CD4-positive, alpha-beta T cell treated with Interleukin-17A for 1 hour (primary cell): ENCODE results near the gene ELN.

ENCODE experiments used
- DNase-seq: peaks from one replicate; pipeline ENCODE4 v3.0.0-alpha.2; 2020

ELN gene

GRCh38 chr7:74097937-74098614 lies 70.1 kb downstream of the ELN start:
- DNase-seq: no peak

DNA sequence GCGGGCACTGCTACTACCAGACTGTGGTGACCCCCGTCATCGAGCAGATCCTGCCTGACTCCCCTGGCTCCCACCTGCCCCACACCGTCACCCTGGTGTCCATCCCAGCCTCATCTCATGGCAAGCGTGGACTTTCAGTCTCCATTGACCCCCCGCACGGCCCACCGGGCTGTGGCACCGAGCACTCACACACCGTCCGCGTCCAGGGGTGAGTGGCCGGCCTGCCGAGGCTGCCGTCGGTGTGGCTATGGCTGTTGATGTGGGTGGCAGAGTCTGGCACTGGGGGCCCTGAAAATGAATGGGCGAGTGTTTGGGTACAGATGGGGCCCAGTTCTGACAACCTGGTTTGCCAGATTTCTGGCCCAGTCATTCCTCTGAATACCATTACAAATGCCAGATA lies 71.1 kb downstream of the ELN start:
- no peak for DNase-seq

DNA sequence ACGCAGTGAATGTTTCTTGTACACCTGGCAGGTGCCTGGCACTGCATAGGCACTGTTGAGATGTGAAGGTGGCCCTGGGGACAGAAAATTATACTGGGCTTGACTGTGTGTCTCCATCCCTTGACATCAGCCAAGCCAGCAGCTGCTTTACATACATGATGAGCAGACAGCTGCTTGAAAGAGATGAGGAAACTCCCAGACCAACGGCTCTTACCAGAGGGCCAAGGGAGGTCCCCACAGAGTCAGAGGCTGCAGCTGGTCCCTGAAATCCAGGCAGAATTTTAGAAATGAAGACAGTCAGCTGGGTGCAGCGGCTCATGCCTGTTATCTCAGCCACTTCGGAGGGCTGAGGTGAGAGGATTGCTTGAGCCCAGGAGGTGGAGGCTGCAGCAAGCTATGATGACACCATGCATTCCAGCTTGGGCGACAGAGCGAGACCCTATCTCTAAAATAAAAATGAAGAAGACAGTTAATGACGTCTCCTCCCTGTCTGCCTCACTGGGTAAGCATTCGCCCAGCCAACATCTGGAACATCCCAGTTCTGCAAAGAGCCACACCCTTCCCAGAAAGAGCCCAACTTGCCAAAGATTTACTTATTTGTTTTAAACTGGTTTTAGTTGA lies 73.2 kb downstream of the ELN start:
- DNase-seq: no peak

- no peak for DNase-seq
Measured at GRCh38 chr7:74103219-74103772, 75.3 kb downstream of the ELN start.

DNA sequence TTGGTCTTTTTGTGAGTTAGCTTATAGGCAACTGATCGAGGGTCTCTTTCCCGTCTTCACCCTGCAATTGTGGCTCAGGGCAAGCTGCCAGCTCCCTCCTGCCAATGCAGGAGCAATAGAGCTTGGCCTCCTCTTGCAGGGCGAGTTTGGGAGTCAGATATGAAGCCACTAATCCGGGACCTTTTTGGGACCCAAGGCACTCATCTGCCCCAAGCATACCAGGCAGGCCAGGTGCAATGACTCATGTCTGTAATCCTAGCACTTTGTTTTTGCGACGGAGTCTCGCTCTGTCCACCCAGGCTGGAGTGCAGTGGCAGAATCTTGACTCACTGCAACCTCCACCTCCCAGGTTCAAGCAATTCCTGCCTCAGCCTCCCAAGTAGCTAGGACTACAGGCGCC lies 76.7 kb downstream of the ELN start:
- no peak for DNase-seq

DNA sequence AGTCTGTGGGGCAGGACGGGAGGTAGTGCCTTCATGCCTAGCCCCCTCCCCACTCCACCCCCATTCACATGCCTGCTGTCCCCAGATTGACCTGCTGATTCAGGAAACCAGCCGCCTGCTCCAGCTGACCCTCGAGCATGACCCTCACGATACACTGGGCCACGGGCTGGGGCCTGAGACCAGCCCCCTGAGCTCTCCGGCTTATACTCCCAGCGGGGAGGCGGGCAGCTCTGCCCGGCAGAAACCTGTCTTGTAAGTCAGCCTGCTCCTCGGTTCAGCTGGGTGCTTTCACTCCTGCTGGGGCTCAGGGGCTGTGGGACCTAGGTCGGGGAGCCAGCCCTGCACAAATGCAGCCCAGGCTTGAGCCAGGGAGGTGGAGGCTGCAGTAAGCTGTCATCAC lies 78.0 kb downstream of the ELN start:
- DNase-seq: no peak

DNA sequence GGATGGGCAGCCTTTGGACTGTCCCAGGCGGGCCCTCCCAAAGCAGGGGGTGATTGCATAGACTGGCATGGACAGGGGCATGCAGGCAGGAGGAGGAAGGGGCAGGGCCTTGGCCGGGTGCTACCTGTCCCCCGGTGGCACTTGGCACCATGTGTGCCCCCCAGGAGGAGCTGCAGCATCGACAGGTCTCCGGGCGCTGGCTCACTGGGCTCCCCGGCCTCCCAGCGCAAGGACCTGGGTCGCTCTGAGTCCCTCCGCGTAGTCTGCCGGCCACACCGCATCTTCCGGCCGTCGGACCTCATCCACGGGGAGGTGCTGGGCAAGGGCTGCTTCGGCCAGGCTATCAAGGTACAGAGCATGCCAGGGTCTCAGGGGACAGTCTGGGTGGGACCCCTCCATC lies 78.9 kb downstream of the ELN start:
- no peak for DNase-seq

DNA sequence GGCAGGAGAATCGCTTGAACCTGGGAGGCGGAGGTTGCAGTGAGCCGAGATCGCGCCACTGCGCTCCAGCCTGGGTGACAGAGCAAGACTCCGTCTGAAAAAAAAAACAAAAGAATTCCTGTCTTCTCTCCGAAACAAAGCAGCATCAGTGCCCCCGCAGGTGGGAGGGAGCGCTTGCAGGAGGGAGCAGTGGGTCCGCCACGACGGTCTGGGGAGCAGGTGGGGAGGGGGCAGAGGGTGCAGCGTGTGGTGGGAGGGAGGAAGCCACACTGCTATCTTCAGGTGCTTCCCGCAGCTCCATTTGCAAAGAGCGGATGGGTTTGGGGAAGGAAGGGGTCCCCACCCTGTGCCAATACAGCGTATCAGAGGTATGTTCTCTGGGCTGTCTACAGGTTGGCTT lies 87.4 kb downstream of the ELN start:
- no peak for DNase-seq

DNA sequence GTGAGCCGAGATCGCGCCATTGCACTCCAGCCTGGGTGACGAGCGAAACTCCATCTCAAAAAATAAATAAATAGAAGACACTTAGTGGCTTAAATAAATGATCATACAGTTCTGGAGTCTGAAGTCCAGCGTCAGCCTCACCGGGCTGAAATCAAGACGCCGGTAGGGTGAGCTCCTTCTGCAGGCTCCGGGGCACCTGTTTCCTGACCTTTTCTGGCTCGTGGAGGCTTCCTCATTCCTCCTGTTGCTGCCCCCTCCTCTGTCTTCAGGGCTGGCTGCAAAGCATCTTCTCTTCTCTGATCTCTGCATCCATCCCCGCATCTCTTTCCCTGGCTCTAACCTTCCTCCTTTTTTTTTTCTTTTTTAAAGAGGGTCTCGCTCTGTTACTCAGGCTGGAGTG lies 88.4 kb downstream of the ELN start:
- DNase-seq: no peak
